Activated T-cell treated with anti-CD3 and anti-CD28 coated beads for 4 hours (primary cell): ENCODE measurements around the gene SLC17A9.

Source experiments
- DNase-seq: peaks from one replicate; pipeline ENCODE4 v3.0.0-alpha.2; 2020

Gene SLC17A9

GRCh38 chr20:62969179-62969760, 16.8 kb downstream of the SLC17A9 start:
- DNase-seq = no peak

GRCh38 chr20:62969939-62970306, 17.4 kb downstream of the SLC17A9 start:
- DNase-seq = no peak

DNA sequence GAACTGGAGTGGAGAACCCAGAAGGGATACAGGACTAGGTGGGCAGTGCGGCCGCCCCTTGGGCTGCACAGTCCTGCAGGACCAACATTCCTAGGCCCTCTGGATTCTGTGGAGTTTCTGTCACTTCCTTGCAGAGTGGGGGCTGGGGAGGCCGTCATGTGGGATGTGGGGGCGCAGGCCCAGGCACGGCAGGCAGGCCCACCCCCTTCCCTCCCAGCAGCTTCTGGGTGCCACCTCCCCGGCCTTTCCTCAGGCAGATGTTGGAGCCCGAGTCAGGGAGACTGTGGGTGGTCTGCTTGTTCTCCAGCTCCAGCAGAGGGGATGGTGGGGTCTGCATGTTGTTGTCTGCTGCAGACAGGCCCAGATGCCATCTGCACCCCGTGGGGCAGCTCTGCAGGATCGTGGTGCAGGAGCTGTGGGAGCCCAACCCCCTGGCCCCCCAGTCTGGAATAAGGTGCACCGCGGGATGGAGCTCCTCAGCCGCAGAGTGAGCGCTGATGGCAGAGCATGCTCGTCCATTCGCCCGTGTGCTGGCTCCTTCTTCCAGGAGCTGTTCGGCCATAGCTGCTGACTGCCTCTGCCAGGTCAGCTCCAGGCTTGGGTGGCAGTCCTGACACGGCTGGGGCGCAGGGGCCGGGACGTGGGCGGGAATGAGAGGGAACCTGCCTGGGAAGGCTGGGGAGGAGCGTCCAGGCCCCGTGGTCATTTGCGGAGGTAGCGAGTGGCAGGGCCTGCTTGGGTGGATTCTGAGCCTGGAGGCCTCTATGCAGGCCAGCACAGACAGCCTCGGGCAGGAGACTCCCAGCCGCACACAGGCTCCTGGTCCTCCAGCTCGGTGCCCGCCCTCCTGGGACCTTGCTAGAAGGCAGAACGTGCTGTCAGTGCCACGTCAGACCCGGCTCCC, 18.1 kb downstream of the SLC17A9 start:
- no peak for DNase-seq

DNA sequence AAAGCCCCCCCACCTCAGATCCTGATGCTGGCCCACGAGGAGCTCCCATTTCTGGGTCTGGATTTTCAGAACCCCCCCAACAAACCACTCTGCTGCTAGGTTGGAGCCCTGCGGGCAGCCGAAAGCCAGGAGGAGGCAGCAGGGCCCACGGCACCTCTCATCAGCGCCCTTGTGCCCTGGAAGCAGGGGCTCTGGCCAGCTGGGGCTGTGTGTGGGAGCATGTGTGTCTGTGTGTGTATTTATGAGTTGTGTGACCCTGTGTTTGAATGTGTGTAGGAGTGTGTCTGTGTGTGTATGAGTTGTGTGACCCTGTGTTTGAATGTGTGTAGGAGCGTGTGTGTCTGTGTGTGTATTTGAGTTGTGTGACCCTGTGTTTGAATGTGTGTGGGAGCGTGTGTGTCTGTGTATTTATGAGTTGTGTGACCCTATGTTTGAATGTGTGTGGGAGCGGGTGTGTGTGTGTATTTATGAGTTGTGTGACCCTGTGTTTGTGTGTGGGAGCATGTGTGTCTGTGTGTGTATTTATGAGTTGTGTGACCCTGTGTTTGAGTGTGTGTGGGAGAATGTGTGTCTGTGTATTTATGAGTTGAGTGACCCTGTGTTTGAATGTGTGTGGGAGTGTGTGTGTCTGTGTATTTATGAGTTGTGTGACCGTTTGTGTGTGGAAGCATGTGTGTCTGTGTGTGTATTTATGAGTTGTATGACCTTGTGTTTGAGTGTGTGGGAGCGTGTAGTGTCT, 18.9 kb downstream of the SLC17A9 start:
- no peak for DNase-seq

DNA sequence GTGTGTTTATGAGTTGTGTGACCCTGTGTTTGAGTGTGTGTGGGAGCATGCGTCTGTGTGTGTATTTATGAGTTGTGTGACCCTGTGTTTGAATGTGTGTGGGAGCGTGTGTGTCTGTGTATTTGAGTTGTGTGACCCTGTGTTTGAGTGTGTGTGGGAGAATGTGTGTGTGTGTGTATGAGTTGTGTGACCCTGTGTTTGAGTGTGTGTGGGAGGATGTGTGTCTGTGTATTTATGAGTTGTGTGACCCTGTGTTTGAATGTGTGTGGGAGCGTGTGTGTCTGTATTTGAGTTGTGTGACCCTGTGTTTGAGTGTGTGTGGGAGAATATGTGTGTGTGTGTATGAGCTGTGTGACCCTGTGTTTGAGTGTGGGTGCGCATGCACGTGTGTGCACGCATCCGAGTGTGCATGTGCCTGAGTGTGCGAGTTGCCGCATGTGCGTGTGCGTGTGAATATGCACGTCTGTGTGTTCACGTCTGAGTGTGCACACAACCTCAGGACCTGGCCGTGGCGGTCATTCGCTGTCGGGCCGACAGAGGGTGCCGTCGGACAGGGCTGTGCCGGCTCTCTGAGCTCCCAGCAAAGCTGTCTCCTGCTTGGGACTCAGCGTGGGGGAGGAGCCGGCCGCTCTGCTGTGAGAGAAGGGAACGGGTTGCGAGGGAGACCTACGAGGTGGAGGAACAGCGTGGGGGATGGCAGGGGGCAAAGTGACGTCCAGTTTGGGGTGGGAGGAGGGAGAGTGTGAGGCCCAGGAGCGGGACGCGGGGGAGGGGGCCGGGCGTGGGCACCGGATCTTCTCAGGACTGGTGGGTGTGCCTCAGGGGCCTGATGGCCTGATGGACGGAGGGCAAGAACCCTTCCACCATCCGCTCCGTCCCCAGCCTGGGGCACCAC, 19.7 kb downstream of the SLC17A9 start:
- peak; percentile 81 for DNase-seq

DNA sequence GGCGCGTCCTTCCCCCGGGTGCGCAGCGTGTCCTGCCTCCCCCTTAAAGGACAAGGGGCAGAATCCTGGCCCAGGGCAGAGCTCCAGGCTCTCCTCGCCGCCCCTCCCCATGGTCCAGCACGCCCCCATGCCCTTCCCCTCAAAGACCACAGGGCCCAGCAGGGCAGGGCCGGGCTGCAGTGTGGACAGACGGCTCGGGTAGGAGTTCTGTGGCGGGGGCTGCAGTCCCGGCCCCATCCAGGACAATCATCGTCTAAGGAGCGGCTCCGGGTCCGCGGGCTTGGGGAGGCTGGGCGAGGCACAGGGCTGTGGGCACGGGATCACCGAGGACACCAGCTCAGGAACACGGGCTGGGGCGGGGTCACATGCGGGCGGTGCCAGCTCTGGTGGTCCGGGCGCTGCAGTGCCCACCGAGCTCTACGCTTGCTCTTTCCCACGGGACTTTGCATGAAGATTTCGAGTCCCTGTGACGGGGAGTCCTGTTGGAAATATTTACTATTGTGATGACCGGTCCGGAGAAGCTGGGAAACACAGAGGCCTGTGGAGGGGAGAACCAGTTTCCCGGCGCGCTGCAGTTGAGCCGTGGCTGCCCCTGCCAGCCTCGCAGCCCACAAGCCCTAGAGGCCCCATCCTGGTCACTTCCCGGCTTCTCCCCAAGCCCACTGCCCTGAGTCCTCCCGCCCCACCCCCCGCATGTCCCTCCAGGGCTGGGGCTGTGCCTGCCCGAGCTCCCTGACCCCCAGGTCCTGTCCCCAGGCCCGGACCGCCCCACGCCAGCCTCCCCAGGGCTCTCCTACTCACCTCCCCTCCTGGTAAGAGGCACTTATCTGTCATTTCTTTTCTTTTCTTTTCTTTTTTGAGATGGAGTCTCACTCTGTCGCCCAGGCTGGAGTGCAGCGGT, 20.6 kb downstream of the SLC17A9 start:
- no peak for DNase-seq

DNA sequence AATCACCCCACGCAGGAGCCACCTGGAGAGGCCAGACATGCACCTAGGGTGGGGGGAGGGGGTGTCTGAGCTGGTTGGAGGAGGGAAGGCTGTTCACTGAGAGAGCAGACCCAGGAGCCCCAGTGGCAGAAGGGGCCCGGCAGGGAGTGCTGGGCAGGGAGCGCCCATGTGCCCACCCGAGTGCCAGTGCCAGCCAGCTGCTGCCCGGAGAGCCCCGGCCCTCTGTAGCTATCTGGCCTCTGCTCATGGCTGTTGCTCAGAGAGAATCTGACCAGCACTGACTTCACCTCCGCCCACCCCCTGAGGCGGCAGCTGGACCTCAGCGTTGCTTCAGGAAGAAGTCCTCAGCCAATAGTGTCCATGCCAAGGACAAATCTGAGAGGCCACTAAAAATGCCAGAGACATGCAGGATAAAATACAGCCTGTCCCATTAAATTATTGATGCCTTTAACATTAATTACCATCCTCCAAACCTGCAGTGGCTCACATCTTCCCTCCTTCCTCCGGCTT, 22.8 kb downstream of the SLC17A9 start:
- DNase-seq = no peak

DNA sequence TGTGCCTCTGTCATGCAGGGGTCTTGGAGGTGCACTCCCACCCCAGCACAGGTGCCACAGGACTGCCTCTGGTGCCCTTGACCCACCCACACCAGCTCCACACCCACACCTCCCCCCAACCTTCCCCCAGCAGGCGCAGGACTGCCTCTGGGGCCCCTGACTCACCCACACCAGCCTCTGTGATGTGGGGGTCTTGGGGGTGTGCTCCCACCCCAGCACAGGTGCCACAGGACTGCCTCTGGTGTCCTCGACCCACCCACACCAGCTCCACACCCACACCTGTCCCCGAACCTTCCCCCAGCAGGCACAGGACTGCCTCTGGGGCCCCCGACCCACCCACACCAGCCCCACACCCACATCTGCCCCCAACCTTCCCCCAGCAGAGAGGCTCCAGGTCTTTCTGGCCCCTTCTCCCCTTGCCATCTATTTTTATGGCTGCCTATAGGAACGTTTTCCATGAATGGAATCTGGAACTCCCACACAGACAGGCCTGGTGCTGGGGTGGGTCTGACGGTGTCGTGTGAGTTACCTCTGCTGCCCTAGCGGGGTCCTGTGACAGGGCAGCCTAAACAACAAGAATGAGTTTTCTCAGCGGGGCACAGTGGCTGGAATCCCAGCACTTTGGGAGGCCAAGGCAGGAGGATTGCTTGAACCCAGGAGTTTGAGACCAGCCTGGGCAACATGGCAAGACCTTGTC, 23.5 kb downstream of the SLC17A9 start:
- no peak for DNase-seq

DNA sequence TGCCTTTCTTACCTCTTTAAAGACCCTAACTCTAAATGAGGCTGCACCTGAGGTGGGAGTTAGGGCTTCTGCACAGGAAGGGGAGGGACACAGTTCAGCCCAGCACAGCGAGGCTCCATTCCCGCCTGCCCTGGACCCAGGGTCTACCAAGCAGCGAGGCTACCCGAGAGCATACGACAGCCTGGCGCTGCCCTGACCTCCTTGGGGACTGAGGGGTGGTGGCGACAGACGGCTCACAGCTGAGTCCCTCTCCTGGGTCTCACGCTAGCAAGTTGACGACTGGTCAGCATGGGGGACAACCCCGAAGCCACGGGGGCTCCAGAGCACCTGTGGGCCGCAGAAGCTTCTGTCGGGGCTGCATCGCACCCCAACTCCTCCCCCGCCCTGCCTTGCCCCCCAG, 24.4 kb downstream of the SLC17A9 start:
- no peak for DNase-seq

DNA sequence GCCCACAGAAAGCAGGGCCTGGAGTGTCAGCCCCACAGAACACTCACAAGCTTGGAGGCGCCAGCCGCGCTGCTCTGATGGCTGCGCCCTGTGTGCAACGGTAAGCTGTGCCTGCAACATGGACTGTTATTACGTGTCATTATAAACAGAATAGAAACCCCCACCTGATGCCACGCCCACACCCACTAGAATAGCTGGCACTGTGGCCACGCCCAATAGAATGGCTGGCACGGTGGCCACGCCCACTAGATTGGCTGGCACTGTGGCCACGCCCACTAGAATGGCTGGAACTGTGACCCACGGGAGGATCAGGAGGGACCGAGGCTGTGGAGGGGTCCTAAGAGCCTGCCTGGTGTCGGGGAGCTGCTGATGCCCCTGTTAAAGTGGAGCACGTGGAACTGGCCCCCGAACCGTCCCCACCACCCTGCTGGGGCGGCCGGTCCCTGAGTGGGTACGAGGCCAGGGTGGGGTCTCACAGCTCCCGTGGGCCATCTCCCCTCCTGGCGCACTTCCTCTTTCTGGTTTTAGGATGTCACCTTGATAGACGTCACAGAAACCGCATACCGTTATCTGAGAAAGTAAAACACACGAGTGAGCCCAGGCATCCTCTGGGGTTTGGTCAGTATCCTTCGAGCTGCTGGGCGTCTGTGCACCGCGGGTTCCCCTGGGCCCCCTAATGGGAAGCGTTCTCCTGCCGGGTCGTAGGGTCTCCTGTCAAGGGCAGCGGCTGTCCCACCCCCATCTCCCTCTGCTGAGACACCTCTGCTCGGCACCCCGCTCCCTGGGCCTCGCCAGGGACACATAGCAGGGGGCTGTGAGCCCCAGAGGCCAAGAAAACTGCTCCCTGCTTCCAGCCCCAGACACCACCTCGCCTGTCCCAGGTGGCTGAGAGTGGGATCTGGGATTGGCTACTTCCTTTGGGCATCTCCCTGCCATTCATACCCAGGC, 25.4 kb downstream of the SLC17A9 start:
- peak; percentile 79 for DNase-seq

DNA sequence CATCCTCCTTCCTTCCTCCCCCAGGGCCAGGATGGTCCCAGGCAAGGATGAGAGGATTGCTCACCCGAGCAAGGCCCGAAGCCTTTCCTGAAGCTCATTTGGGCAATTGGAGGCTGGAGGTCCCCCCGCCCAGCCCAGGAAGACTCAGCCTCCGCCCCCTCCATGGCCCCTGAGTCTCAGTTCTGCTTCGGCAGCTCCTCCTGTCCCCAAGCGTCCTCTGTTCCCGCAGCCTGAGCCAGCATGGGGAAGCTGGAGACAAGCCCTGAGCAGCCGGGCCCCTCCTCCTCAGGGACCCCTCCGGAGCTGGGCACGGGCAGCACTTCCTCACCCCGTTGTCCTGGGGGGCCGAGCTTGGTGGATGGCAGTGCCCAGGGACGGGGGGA, 26.0 kb downstream of the SLC17A9 start:
- no peak for DNase-seq

DNA sequence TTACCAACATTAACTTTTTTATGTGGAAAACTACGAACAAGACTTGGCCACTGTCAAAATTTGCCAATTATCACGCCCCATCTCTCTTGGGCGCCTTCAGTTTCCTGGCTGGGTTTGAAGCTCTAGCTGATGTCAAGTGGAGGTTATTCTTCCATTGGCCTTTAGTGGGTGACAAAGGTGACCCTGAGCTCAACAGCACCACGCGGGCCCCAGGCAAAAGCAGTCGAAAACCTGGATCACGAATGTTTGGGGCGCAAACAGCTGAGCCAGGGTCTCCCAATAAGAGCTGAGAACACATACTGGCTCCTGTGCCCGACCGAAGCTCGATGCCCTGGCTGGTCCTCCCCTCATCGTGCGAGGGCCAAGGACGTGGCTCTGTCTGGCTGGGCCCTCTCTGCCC, 26.8 kb downstream of the SLC17A9 start:
- DNase-seq = no peak

DNA sequence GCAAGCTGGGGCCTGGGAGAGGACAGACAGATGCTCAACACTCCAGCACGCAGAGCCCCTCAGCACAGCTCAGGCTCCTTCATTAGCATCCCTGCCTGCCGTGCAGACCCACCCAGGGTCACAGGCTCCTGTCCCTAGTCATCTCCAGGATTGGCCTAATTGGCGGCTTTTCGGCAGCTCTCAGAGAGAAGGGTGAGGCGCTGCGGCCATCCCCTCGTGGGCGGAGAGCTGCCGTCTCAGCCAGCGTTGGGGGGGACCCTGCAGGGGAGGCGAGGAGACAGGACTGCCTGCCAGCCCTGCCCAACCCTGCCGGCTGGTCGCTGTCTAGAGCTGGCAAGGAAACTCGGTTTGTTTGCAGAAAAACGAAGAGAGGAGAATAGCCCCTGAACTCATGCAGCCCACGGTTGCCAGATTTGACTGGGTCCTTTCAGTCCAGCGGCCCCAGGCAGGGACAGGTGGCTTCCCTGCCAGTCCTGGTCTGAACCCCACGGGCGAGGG, 27.4 kb downstream of the SLC17A9 start:
- no peak for DNase-seq

DNA sequence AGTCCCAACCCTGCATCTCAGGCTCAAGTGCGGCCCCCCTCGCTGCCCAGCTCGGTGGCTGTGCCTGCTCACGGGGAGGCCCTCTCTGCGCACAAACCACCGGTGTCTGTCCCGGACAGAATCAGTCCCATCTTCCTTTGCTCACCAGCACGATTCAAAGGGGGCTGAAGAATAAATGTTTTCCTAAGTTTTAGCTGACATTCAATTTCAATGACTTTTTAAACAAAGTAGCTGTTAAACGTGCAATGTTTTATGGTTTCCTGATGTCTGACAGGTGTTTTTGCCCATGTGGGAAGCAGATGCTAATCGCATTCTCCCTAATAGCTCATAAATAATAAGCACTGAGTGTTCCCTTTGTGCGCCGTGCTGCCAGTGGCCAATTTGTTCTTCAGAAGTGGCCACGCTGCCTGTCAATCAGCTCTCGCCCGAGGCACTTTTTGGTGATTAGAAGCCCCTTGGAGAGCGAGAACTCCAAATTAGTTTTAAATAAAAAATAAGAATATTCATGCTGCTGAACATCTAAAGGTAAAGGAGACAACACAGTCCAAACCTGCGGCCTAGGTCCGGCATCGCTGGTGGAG, 28.0 kb downstream of the SLC17A9 start:
- no peak for DNase-seq

GRCh38 chr20:62980970-62981369, 28.5 kb downstream of the SLC17A9 start:
- peak; percentile 19 for DNase-seq

- no peak for DNase-seq
Measured at GRCh38 chr20:62982124-62983075, 29.9 kb downstream of the SLC17A9 start.

- DNase-seq = no peak
Measured at GRCh38 chr20:62983210-62983609, 30.7 kb downstream of the SLC17A9 start.
